GM21390 (cell line): ENCODE results near the gene CMTM8.
"Not testable (repeated sequence)": the region's sequence is repeated elsewhere in the genome, so short reads cannot be mapped to it uniquely, and the experiment has no call there.

ENCODE experiments used
- ATAC-seq: cut with Tn5 transposase; IDR thresholded peaks from one replicate; pipeline ENCODE4 v1.9.1; 2021; ENCODE audit not compliant: unreplicated experiment

Gene CMTM8

GRCh38 chr3:32374788-32375595, 136.5 kb downstream of the CMTM8 start:
- peak; percentile 59 for ATAC-seq

- ATAC-seq, result no peak
These were observed 137.1 kb downstream of the CMTM8 start for GRCh38 chr3:32375596-32375930.

- ATAC-seq, result no peak
These were observed 137.6 kb downstream of the CMTM8 start for GRCh38 chr3:32376115-32376514.

GRCh38 chr3:32379831-32380500, 141.5 kb downstream of the CMTM8 start:
- ATAC-seq, result no peak

- ATAC-seq, result no peak
These were observed 143.4 kb downstream of the CMTM8 start for GRCh38 chr3:32381922-32382321.

- ATAC-seq, result no peak
These were observed 144.7 kb downstream of the CMTM8 start for GRCh38 chr3:32383136-32383711.

- ATAC-seq, result no peak
These were observed 146.5 kb downstream of the CMTM8 start for GRCh38 chr3:32384938-32385337.

GRCh38 chr3:32387512-32387911, 149.0 kb downstream of the CMTM8 start:
- no peak for ATAC-seq

- ATAC-seq, result not testable (repeated sequence)
These were observed 151.1 kb downstream of the CMTM8 start for GRCh38 chr3:32389577-32389976.

- peak; percentile 34 for ATAC-seq
These were observed 153.4 kb downstream of the CMTM8 start, which contains the start of gene CMTM7 for GRCh38 chr3:32391643-32392535. Gene CMTM7 (plus strand): TSS chr3:32391853. CDS start chr3:32391907, 54 bp downstream.

- no peak for ATAC-seq
These were observed 154.2 kb downstream of the CMTM8 start for GRCh38 chr3:32392536-32393302.

GRCh38 chr3:32395496-32395895, 157.0 kb downstream of the CMTM8 start:
- no peak for ATAC-seq

GRCh38 chr3:32397941-32398340, 159.5 kb downstream of the CMTM8 start:
- ATAC-seq, result no peak

GRCh38 chr3:32398531-32398930, 160.1 kb downstream of the CMTM8 start:
- ATAC-seq, result no peak

- ATAC-seq, result no peak
These were observed 160.6 kb downstream of the CMTM8 start for GRCh38 chr3:32399030-32399620.

- ATAC-seq, result peak; percentile 4
These were observed 162.6 kb downstream of the CMTM8 start for GRCh38 chr3:32401126-32401525.

GRCh38 chr3:32401556-32402081, 163.1 kb downstream of the CMTM8 start:
- ATAC-seq, result peak; percentile 77

GRCh38 chr3:32403663-32404062, 165.2 kb downstream of the CMTM8 start:
- no peak for ATAC-seq

- no peak for ATAC-seq
These were observed 166.2 kb downstream of the CMTM8 start for GRCh38 chr3:32404714-32405113.

GRCh38 chr3:32405155-32405554, 166.7 kb downstream of the CMTM8 start:
- ATAC-seq, result no peak
